ENCODE measurements around the gene DESI1.

The DESI1 gene

GRCh38 chr22:41555325-41555982 is 65.4 kb downstream of the DESI1 start:
- DNase-seq: no peak

- DNase-seq: peak; percentile 59
Observed at GRCh38 chr22:41551877-41552582, 68.8 kb downstream of the DESI1 start.

- no peak for DNase-seq
Observed at GRCh38 chr22:41550952-41551491, 69.8 kb downstream of the DESI1 start.

- no peak for DNase-seq
Observed at GRCh38 chr22:41548830-41549211, 72.0 kb downstream of the DESI1 start.
